PC-9 (cell line): ENCODE data around the gene WNT9A. TPM values are rescaled to one million over a fixed set of nuclear protein-coding genes. Genes with fewer than 3 reads are reported as not detected.

Experiments used
- BruUV-seq: library from RNA; stranded (reverse); fragments of 400-500 nt; replicated peaks from 2 replicates; lab custom pipeline; 2021; lab: Mats Ljungman, UMichigan
- CTCF ChIA-PET: fragments of 300-600 bp; sonication (Branson Sonifier 250); formaldehyde crosslinking; loops from one replicate; lab custom pipeline; 2022; ENCODE audit warnings: antibody characterized with exemption; lab: Charles Lee
- POLR2A ChIA-PET: fragments of 300-600 bp; sonication (Branson Sonifier 250); formaldehyde crosslinking; loops from one replicate; lab custom pipeline; 2022; ENCODE audit warnings: antibody characterized with exemption; ENCODE audit not compliant: unreplicated experiment; lab: Charles Lee
- DNase-seq, 2 experiments: peaks; one replicate each; pipeline versions ENCODE4 v3.0.0 to v3.0.0-alpha.2; 2015 to 2022; ENCODE audit warnings: mixed read lengths in 1 of 2
- H2AFZ ChIP-seq: fragments of 200-600 bp; sonication (generic); 2 replicates; pipeline ENCODE4 v1.8.1; 2017; ENCODE audit warnings: antibody characterized with exemption
- H3F3A ChIP-seq: fragments of 200-600 bp; sonication (generic); 2 replicates; pipeline ENCODE4 v1.8.1; 2017; ENCODE audit warnings: antibody characterized with exemption, mild to moderate bottlenecking, low read depth; ENCODE audit not compliant: insufficient read depth
- H3K27ac ChIP-seq: fragments of 200-600 bp; sonication (generic); 2 replicates; pipeline ENCODE4 v1.6.1; 2016; ENCODE audit warnings: mixed run types
- H3K27me3 ChIP-seq: fragments of 200-600 bp; sonication (generic); 2 replicates; pipeline ENCODE4 v1.6.1; 2016; ENCODE audit warnings: low read depth, mixed run types; ENCODE audit not compliant: insufficient read depth
- H3K36me3 ChIP-seq: fragments of 200-600 bp; sonication (generic); 2 replicates; pipeline ENCODE4 v1.6.1; 2016; ENCODE audit warnings: low read depth, mixed run types
- H3K4me1 ChIP-seq: fragments of 200-600 bp; sonication (generic); replicated peaks from 2 replicates; pipeline ENCODE4 v1.6.1; 2016; ENCODE audit warnings: mixed run types; ENCODE audit not compliant: insufficient read depth
- H3K4me2 ChIP-seq: fragments of 200-600 bp; sonication (generic); 2 replicates; pipeline ENCODE4 v1.6.1; 2017; ENCODE audit warnings: mixed run types
- H3K4me3 ChIP-seq: fragments of 200-600 bp; sonication (generic); 2 replicates; pipeline ENCODE4 v1.6.1; 2016; ENCODE audit warnings: mixed run types
- H3K79me2 ChIP-seq: fragments of 200-600 bp; sonication (generic); 2 replicates; pipeline ENCODE4 v1.6.1; 2017; ENCODE audit warnings: low read depth, mixed run types
- H3K9me2 ChIP-seq: fragments of 200-600 bp; sonication (generic); 2 replicates; pipeline ENCODE4 v1.8.1; 2017; ENCODE audit warnings: mild to moderate bottlenecking; ENCODE audit not compliant: insufficient read depth
- H3K9me3 ChIP-seq: fragments of 200-600 bp; sonication (generic); 2 replicates; pipeline ENCODE4 v1.8.1; 2016; ENCODE audit warnings: low read depth; ENCODE audit not compliant: insufficient read depth
- H4K20me1 ChIP-seq: fragments of 200-600 bp; sonication (generic); 2 replicates; pipeline ENCODE4 v1.8.1; 2017; ENCODE audit not compliant: insufficient read depth
- CTCF ChIP-seq: fragments of 200-600 bp; sonication (generic); conservative IDR thresholded peaks from 2 replicates; pipeline ENCODE4 v1.6.1; 2017; ENCODE audit warnings: mixed run types, antibody characterized with exemption, mild to moderate bottlenecking, moderate library complexity
- EZH2 ChIP-seq: fragments of 200-600 bp; sonication (generic); IDR thresholded peaks from 2 replicates; pipeline ENCODE4 v1.8.0; 2017; ENCODE audit warnings: antibody characterized with exemption, low read depth
- intact Hi-C: fragments of 100-400 bp; cut with micrococcal nuclease; formaldehyde crosslinking; loops from one replicate; pipeline ENCODE4 v1.10.0; 2022; ENCODE audit not compliant: unreplicated experiment
- total RNA-seq: library from RNA; stranded (reverse); gene quantifications from 2 replicates; pipeline ENCODE4 v1.2.3, GENCODE V29; 2021

Gene WNT9A
- total RNA-seq, 1 experiment from 2014 or later, result 42.4 TPM

DNA sequence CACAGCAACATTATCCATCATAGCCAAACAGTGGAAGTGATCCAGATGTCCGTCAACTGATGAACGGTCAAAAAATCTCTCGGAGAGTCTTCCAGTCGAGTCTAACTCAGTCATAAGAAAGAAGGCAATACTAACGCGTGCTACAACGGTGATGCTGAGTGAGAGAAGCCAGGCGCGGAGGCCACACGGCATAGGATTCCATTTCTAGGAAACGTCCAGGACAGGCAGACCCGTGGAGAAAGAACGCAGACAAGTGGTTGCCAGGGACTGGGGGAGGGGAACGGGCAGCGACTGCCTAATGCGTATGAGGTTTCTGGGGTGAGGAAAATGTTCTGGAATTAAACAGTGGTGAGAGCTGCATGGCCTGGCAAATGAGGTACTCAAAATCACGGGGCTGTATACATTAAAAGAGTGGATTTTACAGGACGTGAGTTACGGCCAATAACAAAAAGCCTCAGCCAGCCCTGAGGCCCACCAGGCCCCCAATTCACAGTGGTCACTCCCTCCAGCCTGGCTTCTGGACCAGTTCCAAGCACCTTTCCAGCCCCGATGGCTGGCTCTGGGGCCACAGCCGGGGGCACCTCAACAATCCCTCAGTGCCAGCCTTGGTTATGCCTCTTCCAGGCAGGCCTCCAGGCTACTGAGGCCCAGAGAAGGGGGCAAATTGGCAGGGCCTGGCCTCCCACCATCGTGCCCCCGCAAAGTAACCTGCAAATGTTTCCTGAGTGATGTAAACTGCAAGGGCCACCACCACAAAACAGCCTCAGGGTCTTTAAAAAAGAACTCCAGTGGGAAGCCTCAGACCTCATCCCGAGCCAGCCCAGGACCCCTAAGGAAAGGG is 3.4 kb downstream of the WNT9A start:
- H4K20me1 ChIP-seq, result no peaks in the 10 kb centered on the region
- ChIA-PET POLR2A (no interaction called here), CTCF (no interaction called here)
- no peaks in the 10 kb centered on the region for H3K9me2 ChIP-seq
- no peak overlapping the region for H3K4me3 ChIP-seq
- peaks cover 15% of the 10 kb centered on the region for H3K79me2 ChIP-seq
- peaks cover 23% of the 10 kb centered on the region for H3K4me1 ChIP-seq
- BruUV-seq, result no TSS peak
- no peak for TF ChIP-seq CTCF
- TF ChIP-seq EZH2, result no peak
- no peak overlapping the region for H3K27ac ChIP-seq
- H3F3A ChIP-seq, result peaks cover 18% of the 10 kb centered on the region; the same call in 1 of the 2 replicates
- H3K27me3 ChIP-seq, result no peaks in the 10 kb centered on the region
- H3K4me2 ChIP-seq, result no peak overlapping the region
- no peak for DNase-seq
- H2AFZ ChIP-seq, result no peak overlapping the region
- intact Hi-C loops, result no loop called here
- no peaks in the 10 kb centered on the region for H3K9me3 ChIP-seq
- no peaks in the 10 kb centered on the region for H3K36me3 ChIP-seq

GRCh38 chr1:227943381-227944089 is 4.2 kb downstream of the WNT9A start:
- no peak for DNase-seq
- H4K20me1 ChIP-seq, result no peaks in the 10 kb centered on the region
- H3K4me2 ChIP-seq, result no peak overlapping the region
- H3F3A ChIP-seq, result peaks cover 12% of the 10 kb centered on the region; the same call in 1 of the 2 replicates
- no peaks in the 10 kb centered on the region for H3K36me3 ChIP-seq
- ChIA-PET CTCF (no interaction called here), POLR2A (no interaction called here)
- peaks cover 20% of the 10 kb centered on the region for H3K4me1 ChIP-seq
- H3K9me2 ChIP-seq, result no peaks in the 10 kb centered on the region
- H3K27ac ChIP-seq, result no peak overlapping the region
- no peak overlapping the region for H3K4me3 ChIP-seq
- intact Hi-C loops, result no loop called here
- no TSS peak for BruUV-seq
- no peak overlapping the region for H2AFZ ChIP-seq
- H3K9me3 ChIP-seq, result no peaks in the 10 kb centered on the region
- H3K79me2 ChIP-seq, result peaks cover 15% of the 10 kb centered on the region
- H3K27me3 ChIP-seq, result no peaks in the 10 kb centered on the region
- TF ChIP-seq CTCF, result no peak
- no peak for TF ChIP-seq EZH2

- intact Hi-C loops, result no loop called here
- H3K36me3 ChIP-seq, result no peaks in the 10 kb centered on the region
- no peak overlapping the region for H3K4me3 ChIP-seq
- no peaks in the 10 kb centered on the region for H3K9me3 ChIP-seq
- H3K4me2 ChIP-seq, result no peak overlapping the region
- TF ChIP-seq CTCF (no peak), EZH2 (no peak)
- H3K27me3 ChIP-seq, result no peaks in the 10 kb centered on the region
- H3K27ac ChIP-seq, result no peak overlapping the region
- no peak for DNase-seq
- no peak overlapping the region for H2AFZ ChIP-seq
- peaks cover 10% of the 10 kb centered on the region; the same call in 1 of the 2 replicates for H3F3A ChIP-seq
- no TSS peak for BruUV-seq
- ChIA-PET POLR2A (no interaction called here), CTCF (interaction anchor here (0.5 kb wide), 1 partner anchor 66 kb away, joined by 4 read pairs; no protein-coding TSS in a partner anchor)
- peaks cover 15% of the 10 kb centered on the region for H3K4me1 ChIP-seq
- no peaks in the 10 kb centered on the region for H3K9me2 ChIP-seq
- no peaks in the 10 kb centered on the region for H4K20me1 ChIP-seq
- peaks cover 15% of the 10 kb centered on the region for H3K79me2 ChIP-seq
These were observed 4.9 kb downstream of the WNT9A start for GRCh38 chr1:227942716-227943261.
